K562 (cell line): ENCODE results near the gene SHLD2.
"Not testable (repeated sequence)": the region's sequence is repeated elsewhere in the genome, so short reads cannot be mapped to it uniquely, and the experiment has no call there.

Experiments used
- HDGF ChIP-seq: fragments of 450-650 bp; IDR thresholded peaks from 2 replicates; pipeline ENCODE4 v1.6.1; 2016
- HEY1 ChIP-seq: fragments of 250-450 bp; sonication (Bioruptor Pico); IDR thresholded peaks from 2 replicates; pipeline ENCODE4 v1.5.0; 2020; ENCODE audit warnings: mild to moderate bottlenecking, moderate library complexity, borderline replicate concordance
- POLR2A ChIP-seq: fragments of 450-650 bp; conservative IDR thresholded peaks from 2 replicates; pipeline ENCODE4 v1.6.1; 2016
- YBX1 ChIP-seq: fragments of 450-650 bp; IDR thresholded peaks from 2 replicates; pipeline ENCODE4 v1.7.1; 2016; ENCODE audit warnings: mild to moderate bottlenecking
- ZFX ChIP-seq: sonication (generic); formaldehyde crosslinking; IDR thresholded peaks from 2 replicates; pipeline ENCODE4 v1.8.0; 2022; ENCODE audit warnings: mild to moderate bottlenecking, missing genetic modification reagents, moderate library complexity

GRCh38 chr10:87225148-87225547, 130.1 kb downstream of the SHLD2 start, which contains the start of gene NUTM2A:
- TF ChIP-seq POLR2A; ZFX (CRISPR knock-in tag); YBX1; HDGF; HEY1 (CRISPR knock-in tag): not testable (repeated sequence)
